CD14-positive monocyte (primary cell): Measurements from ENCODE around the gene CHCHD10. TPM values are rescaled to one million over a fixed set of nuclear protein-coding genes. Genes with fewer than 3 reads are reported as not detected.

Source experiments
- DNase-seq, 3 donors: peaks; one replicate each; pipeline ENCODE4 v3.0.0-alpha.2; 2011 to 2022
- H2AFZ ChIP-seq: 2 replicates; pipeline ENCODE4 v1.6.0; 2012; ENCODE audit warnings: mild to moderate bottlenecking, low read depth, low read length, inconsistent platforms; ENCODE audit not compliant: insufficient read depth, poor library complexity, severe bottlenecking
- H3K27ac ChIP-seq, 2 donors: 1 replicate in 1 of 2; 2 replicates in 1 of 2; pipeline ENCODE4 v1.5.1; 2012 to 2013; ENCODE audit warnings: low read length in 2 of 2, control low read depth in 1 of 2, inconsistent platforms in 1 of 2, low read depth in 1 of 2, mild to moderate bottlenecking in 1 of 2
- H3K27me3 ChIP-seq, 2 donors: one replicate each; pipeline versions ENCODE4 v1.6.0 to v1.6.1; 2011 to 2013; ENCODE audit warnings: low read length in 2 of 2; ENCODE audit not compliant: control insufficient read depth in 2 of 2, insufficient read depth in 2 of 2
- H3K36me3 ChIP-seq, 2 donors: replicated peaks in 1 of 2; 1 replicate in 1 of 2; 2 replicates in 1 of 2; pipeline versions ENCODE4 v1.5.1 to v1.6.1; 2012 to 2013; ENCODE audit warnings: low read length in 2 of 2, control low read depth in 1 of 2, inconsistent platforms in 1 of 2, mild to moderate bottlenecking in 1 of 2; ENCODE audit not compliant: insufficient read depth in 2 of 2, control insufficient read depth in 1 of 2
- H3K4me1 ChIP-seq, 2 donors: 1 replicate in 1 of 2; 2 replicates in 1 of 2; pipeline versions ENCODE4 v1.5.1 to v1.6.1; 2012 to 2013; ENCODE audit warnings: low read length in 2 of 2, control low read depth in 1 of 2, inconsistent platforms in 1 of 2, mild to moderate bottlenecking in 1 of 2, moderate library complexity in 1 of 2; ENCODE audit not compliant: insufficient read depth in 2 of 2, control insufficient read depth in 1 of 2
- H3K4me2 ChIP-seq: replicated peaks from 2 replicates; pipeline ENCODE3; 2012; ENCODE audit warnings: low read length, moderate library complexity, mild to moderate bottlenecking; ENCODE audit not compliant: poor library complexity, severe bottlenecking; ENCODE audit errors: extremely low read depth
- H3K4me3 ChIP-seq, 3 experiments: fragments of 200-600 bp in 1 of 3; sonication (generic) in 1 of 3; replicated peaks in 1 of 3; 1 replicate in 2 of 3; 2 replicates in 1 of 3; pipeline ENCODE4 v1.5.1; 2011 to 2013; ENCODE audit warnings: low read length in 3 of 3, mild to moderate bottlenecking in 3 of 3, control low read depth in 2 of 3, low read depth in 2 of 3, inconsistent platforms in 1 of 3, moderate library complexity in 1 of 3
- H3K79me2 ChIP-seq: 2 replicates; pipeline ENCODE4 v1.6.0; 2012; ENCODE audit warnings: mild to moderate bottlenecking, control low read depth, inconsistent platforms, low read length, moderate library complexity; ENCODE audit not compliant: insufficient read depth
- H3K9ac ChIP-seq: 2 replicates; pipeline ENCODE4 v1.6.0; 2017; ENCODE audit warnings: low read length, mild to moderate bottlenecking; ENCODE audit not compliant: insufficient read depth, poor library complexity, severe bottlenecking
- H3K9me3 ChIP-seq, 2 donors: replicated peaks in 1 of 2; 1 replicate in 1 of 2; 2 replicates in 1 of 2; pipeline versions ENCODE4 v1.5.1 to v1.6.1; 2012 to 2013; ENCODE audit warnings: low read length in 2 of 2, control low read depth in 1 of 2; ENCODE audit not compliant: control insufficient read depth in 1 of 2, insufficient read depth in 1 of 2
- H4K20me1 ChIP-seq: 2 replicates; pipeline ENCODE4 v1.6.0; 2012; ENCODE audit warnings: mild to moderate bottlenecking, low read length, control low read depth, moderate library complexity; ENCODE audit not compliant: insufficient read depth
- H3K27ac Mint-ChIP-seq, 7 donors: one replicate each; pipeline ENCODE4 v1.8.0; 2020; ENCODE audit warnings: mild to moderate bottlenecking in 7 of 7, mixed read lengths in 7 of 7, moderate library complexity in 6 of 7, inconsistent platforms in 2 of 7
- H3K27me3 Mint-ChIP-seq, 3 donors: one replicate each; pipeline ENCODE4 v1.8.0; 2021 to 2022; ENCODE audit warnings: low read depth in 3 of 3, mild to moderate bottlenecking in 3 of 3, mixed read lengths in 3 of 3, moderate library complexity in 3 of 3, inconsistent platforms in 1 of 3
- H3K36me3 Mint-ChIP-seq, 2 donors: one replicate each; pipeline ENCODE4 v1.8.0; 2020; ENCODE audit warnings: mixed read lengths in 2 of 2, inconsistent platforms in 1 of 2, mild to moderate bottlenecking in 1 of 2
- H3K4me1 Mint-ChIP-seq: one replicate; pipeline ENCODE4 v1.8.0; 2020; ENCODE audit warnings: mild to moderate bottlenecking, mixed read lengths
- H3K4me3 Mint-ChIP-seq, 2 donors: one replicate each; pipeline ENCODE4 v1.8.0; 2020; ENCODE audit warnings: mild to moderate bottlenecking in 2 of 2, mixed read lengths in 2 of 2, moderate library complexity in 1 of 2
- H3K9me3 Mint-ChIP-seq, 7 donors: one replicate each; pipeline ENCODE4 v1.8.0; 2020 to 2022; ENCODE audit warnings: mixed read lengths in 7 of 7, mild to moderate bottlenecking in 6 of 7, moderate library complexity in 6 of 7, inconsistent platforms in 2 of 7
- WGBS: methylation state at CpG from one replicate; pipeline ENCODE4 v1.1.5; 2013; ENCODE audit warnings: missing lambda C conversion rate; ENCODE audit not compliant: insufficient coverage; 5-methylcytosine and 5-hydroxymethylcytosine counted together
- intact Hi-C, 2 donors: fragments of 100-400 bp; cut with micrococcal nuclease; formaldehyde crosslinking; loops; one replicate each; pipeline versions ENCODE4 v1.15.0 to v1.15.1; 2023
- polyA plus RNA-seq, 3 donors: library from polyadenylated mRNA; depleted of rRNA in 1 of 3; unstranded in 2 of 3; stranded (reverse) in 1 of 3; fragments of 300-500 nt in 2 of 3; fragments of >200 nt in 1 of 3; fragmentation: Illumina TruSeq in 2 of 3; gene quantifications; 1 replicate in 2 of 3; 2 replicates in 1 of 3; pipeline ENCODE4 v1.2.3, GENCODE V29; 2012 to 2021
- TF ChIP-seq, protein P1 (sequence below): fragments of 200-600 bp; IDR thresholded peaks from one replicate; pipeline ENCODE4 v1.8.0; 2022; ENCODE audit warnings: antibody characterized with exemption, mild to moderate bottlenecking

Gene CHCHD10
- polyA plus RNA-seq, 3 donors = 15.3 to 46.7 (median 26.8) TPM

DNA sequence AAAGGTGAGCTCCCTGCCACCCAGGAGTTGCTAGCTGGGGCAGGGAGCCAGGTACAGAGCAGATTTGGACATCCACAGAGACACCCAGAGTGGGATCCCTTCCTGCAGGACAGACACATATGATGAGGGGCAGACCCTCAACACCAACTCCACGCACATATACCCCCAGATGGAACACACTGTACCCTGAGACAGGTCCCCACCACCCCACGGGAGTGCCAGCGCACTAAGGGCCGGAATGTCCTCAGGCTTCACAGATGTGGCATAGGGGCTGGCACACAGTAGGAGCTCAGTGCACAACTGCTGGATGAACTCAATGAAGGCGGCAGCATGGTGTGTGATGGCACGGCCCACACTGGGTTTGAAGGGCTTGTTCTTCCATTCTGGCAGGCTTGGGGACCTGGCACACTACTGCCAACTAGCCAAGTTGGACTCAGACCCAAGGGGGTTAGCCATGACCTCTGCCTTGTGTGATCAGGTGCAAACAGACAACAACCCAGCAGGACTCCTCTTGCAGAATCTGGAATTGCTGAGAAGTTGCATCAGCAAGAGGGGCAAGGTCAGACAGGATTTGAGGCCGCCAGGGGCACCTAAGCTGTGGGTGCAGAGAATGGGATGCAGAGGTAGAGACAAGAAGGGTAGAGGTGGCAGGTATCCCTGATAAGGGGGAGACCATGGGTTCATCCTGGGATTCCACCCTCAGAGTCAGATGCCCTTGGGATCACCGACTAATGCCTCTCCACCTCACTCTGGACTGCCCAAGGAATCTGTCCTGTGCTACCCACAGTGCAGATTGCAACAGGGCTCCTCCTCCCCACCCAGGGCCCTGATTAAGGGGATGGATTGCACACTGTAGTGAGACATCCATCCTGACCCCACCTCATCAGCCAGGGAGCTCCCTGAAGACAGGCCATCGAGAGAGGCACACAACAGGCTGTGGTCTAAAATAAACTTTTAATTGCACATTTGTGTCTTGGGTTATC, 2.6 kb downstream of the CHCHD10 start:
- H3K9ac ChIP-seq = no peak overlapping the region
- H3K27ac ChIP-seq = no peak overlapping the region
- H2AFZ ChIP-seq = no peak overlapping the region
- H3K79me2 ChIP-seq = peaks cover 10% of the 10 kb centered on the region
- intact Hi-C loops = no loop called here
- H3K9me3 ChIP-seq = no peaks in the 10 kb centered on the region
- WGBS = 100% methylated on average over 8 of the region's 9 CpGs
- DNase-seq = no peak
- TF ChIP-seq, protein P1, sequence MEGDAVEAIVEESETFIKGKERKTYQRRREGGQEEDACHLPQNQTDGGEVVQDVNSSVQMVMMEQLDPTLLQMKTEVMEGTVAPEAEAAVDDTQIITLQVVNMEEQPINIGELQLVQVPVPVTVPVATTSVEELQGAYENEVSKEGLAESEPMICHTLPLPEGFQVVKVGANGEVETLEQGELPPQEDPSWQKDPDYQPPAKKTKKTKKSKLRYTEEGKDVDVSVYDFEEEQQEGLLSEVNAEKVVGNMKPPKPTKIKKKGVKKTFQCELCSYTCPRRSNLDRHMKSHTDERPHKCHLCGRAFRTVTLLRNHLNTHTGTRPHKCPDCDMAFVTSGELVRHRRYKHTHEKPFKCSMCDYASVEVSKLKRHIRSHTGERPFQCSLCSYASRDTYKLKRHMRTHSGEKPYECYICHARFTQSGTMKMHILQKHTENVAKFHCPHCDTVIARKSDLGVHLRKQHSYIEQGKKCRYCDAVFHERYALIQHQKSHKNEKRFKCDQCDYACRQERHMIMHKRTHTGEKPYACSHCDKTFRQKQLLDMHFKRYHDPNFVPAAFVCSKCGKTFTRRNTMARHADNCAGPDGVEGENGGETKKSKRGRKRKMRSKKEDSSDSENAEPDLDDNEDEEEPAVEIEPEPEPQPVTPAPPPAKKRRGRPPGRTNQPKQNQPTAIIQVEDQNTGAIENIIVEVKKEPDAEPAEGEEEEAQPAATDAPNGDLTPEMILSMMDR = no peak
- H3K36me3 ChIP-seq = peaks cover 0 to 15% of the 10 kb centered on the region in 2 donors
- H3K4me1 ChIP-seq = peaks cover 32 to 46% of the 10 kb centered on the region in 2 donors
- H3K4me1 Mint-ChIP-seq = peaks cover 47% of the 10 kb centered on the region
- peaks cover 0 to 4% (median 2%) of the 10 kb centered on the region in 3 donors for H3K27me3 Mint-ChIP-seq
- no peak overlapping the region for H3K4me3 Mint-ChIP-seq
- H3K27me3 ChIP-seq = no peaks in the 10 kb centered on the region
- peak overlapping the region in 2 of 7 donors; percentile 49 to 77 for H3K27ac Mint-ChIP-seq
- H3K36me3 Mint-ChIP-seq = peaks cover 11 to 13% of the 10 kb centered on the region in 2 donors
- no peak overlapping the region for H3K4me2 ChIP-seq
- H3K9me3 Mint-ChIP-seq = peaks cover 0 to 2% (median 0%) of the 10 kb centered on the region in 7 donors
- H3K4me3 ChIP-seq = no peak overlapping the region
- H4K20me1 ChIP-seq = no peaks in the 10 kb centered on the region

DNA sequence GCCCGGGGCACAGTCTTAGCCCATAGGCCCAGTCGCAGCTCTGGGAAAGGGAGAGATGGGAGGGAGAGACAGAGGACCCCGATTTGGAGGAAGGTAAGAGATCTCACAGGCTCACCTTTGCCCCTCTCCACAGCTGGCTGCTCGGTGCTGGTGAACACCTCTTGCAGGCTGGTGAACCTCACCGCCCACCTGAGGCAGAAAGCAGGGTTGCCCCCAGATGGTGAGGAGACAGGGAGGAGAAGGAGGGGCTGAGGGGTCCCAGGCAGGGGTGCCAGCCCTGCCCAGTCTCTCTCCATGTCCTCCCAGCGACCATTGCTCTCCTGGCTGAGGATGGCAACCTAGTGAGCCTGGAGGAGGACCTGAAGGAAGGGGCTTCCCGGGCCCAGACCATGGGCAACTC, 3.8 kb downstream of the CHCHD10 start:
- intact Hi-C loops = no loop called here
- no peak overlapping the region for H3K27ac Mint-ChIP-seq
- H3K9ac ChIP-seq = peak overlapping the region; percentile 50

More for the DNA sequence above, 3.8 kb downstream of the CHCHD10 start:
- peaks cover 47% of the 10 kb centered on the region for H3K4me1 Mint-ChIP-seq
- H3K27me3 Mint-ChIP-seq = peaks cover 0 to 2% (median 0%) of the 10 kb centered on the region in 3 donors
- no peak for DNase-seq
- H3K4me1 ChIP-seq = peaks cover 32 to 46% of the 10 kb centered on the region in 2 donors
- H3K27ac ChIP-seq = no peak overlapping the region
- WGBS = 90% methylated on average over 2 of the region's 7 CpGs
- H2AFZ ChIP-seq = peak overlapping the region; percentile 75
- TF ChIP-seq, protein P1 = no peak
- H3K9me3 ChIP-seq = no peaks in the 10 kb centered on the region
- no peaks in the 10 kb centered on the region for H4K20me1 ChIP-seq
- peaks cover 11 to 13% of the 10 kb centered on the region in 2 donors for H3K36me3 Mint-ChIP-seq
- peaks cover 0 to 15% of the 10 kb centered on the region in 2 donors for H3K36me3 ChIP-seq
- H3K9me3 Mint-ChIP-seq = peaks cover 0 to 2% (median 0%) of the 10 kb centered on the region in 7 donors
- no peaks in the 10 kb centered on the region for H3K27me3 ChIP-seq
- H3K4me2 ChIP-seq = peak overlapping the region; percentile 82
- H3K4me3 ChIP-seq = peak overlapping the region in 1 of 3 experiments; percentile 70
- H3K4me3 Mint-ChIP-seq = peak overlapping the region; percentile 70 to 86
- peaks cover 10% of the 10 kb centered on the region for H3K79me2 ChIP-seq
